Sigmoid colon (tissue), 7 donors: ENCODE measurements around the gene CRYBG3. TPM values are rescaled to one million over a fixed set of nuclear protein-coding genes. Genes with fewer than 3 reads are reported as not detected.

Experiments
- DNase-seq: peaks from one replicate; pipeline ENCODE4 v3.0.0-alpha.2; 2019
- H3K27ac ChIP-seq, 4 donors: fragments of 200-600 bp; sonication (generic); one replicate each; pipeline ENCODE4 v1.5.1; 2016 to 2019; ENCODE audit warnings: mild to moderate bottlenecking in 1 of 4
- H3K27me3 ChIP-seq, 3 donors: fragments of 200-600 bp; sonication (generic); one replicate each; pipeline ENCODE4 v1.5.1; 2019; ENCODE audit warnings: mild to moderate bottlenecking in 1 of 3
- H3K36me3 ChIP-seq, 4 donors: fragments of 200-600 bp; sonication (generic); one replicate each; pipeline ENCODE4 v1.5.1; 2016 to 2019
- H3K4me1 ChIP-seq, 4 donors: fragments of 200-600 bp; sonication (generic); one replicate each; pipeline ENCODE4 v1.5.1; 2017 to 2019
- H3K4me3 ChIP-seq, 4 donors: fragments of 200-600 bp; sonication (generic); one replicate each; pipeline ENCODE4 v1.5.1; 2017 to 2019; ENCODE audit warnings: mild to moderate bottlenecking in 2 of 4, moderate library complexity in 1 of 4
- H3K9me3 ChIP-seq, 4 donors: fragments of 200-600 bp in 3 of 4; sonication (generic) in 3 of 4; one replicate each; pipeline versions ENCODE4 v1.5.1 to v1.6.1; 2013 to 2019
- EP300 ChIP-seq, 4 donors: sonication (generic); formaldehyde crosslinking; IDR thresholded peaks; one replicate each; pipeline ENCODE4 v1.6.1; 2017; ENCODE audit warnings: antibody characterized with exemption in 4 of 4
- POLR2A ChIP-seq, 2 donors: fragments of 450-650 bp; IDR thresholded peaks; one replicate each; pipeline ENCODE4 v1.6.1; 2016; ENCODE audit warnings: antibody characterized with exemption in 2 of 2, mild to moderate bottlenecking in 2 of 2, moderate library complexity in 2 of 2
- POLR2AphosphoS5 ChIP-seq, 4 donors: sonication (generic); formaldehyde crosslinking; IDR thresholded peaks; one replicate each; pipeline ENCODE4 v1.6.1; 2017; ENCODE audit warnings: antibody characterized with exemption in 4 of 4
- WGBS, 2 donors: extraction: QIAGEN DNeasy Blood & Tissue Kit; methylation state at CpG; one replicate each; pipeline ENCODE4 v1.1.7; 2013; 5-methylcytosine and 5-hydroxymethylcytosine counted together
- intact Hi-C: fragments of 100-400 bp; cut with DNase I; formaldehyde crosslinking; loops from one replicate; pipeline ENCODE4 v1.15.1; 2023
- polyA plus RNA-seq, 3 donors: library from polyadenylated mRNA; stranded (reverse); fragments of 200-250 nt; gene quantifications; one replicate each; pipeline ENCODE4 v1.2.3, GENCODE V29; 2013
- total RNA-seq, 4 donors: library from RNA; depleted of rRNA; stranded (reverse); fragments of >200 nt; gene quantifications; one replicate each; pipeline ENCODE4 v1.1.0, GENCODE V29; 2016
- TF ChIP-seq, protein P1 (sequence below), 4 experiments: fragments of 450-650 bp in 3 of 4; fragments of 200-600 bp in 1 of 4; IDR thresholded peaks; one replicate each; pipeline ENCODE4 v1.5.1; 2016 to 2019; ENCODE audit warnings: antibody characterized with exemption in 4 of 4, mild to moderate bottlenecking in 3 of 4, moderate library complexity in 2 of 4
- donor health status: healthy with polysubstance abuse.
- donor health status: Bipolar disorder and iron deficiency.
- donor health status: healthy.

The CRYBG3 gene
- total and polyA plus RNA-seq, 7 donors = 3.0 to 60.2 (median 37.8) TPM

DNA sequence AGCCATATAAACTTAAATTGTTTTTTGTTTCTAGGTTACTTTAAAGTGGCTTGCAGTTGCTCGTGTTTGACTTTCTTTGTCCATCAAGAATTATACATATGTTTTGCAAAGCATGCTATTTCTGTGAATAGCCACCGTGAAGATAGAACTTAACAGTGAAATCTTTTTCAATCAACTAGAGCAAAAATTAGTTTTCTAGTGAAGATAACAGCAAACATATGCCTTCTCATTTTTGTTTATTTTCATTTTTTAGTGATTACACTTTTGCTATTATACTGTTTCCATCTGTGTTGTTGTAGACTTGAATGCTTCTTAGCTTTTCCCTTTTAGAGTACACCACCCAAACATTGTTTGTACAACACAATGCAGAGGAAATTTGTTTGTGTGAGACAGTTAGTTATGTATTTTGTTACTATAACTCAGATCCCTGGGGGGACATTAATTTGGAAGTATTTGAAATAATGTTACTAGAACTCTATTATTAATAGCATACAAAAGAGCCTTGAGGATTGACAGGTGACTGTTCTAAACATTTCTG lies 62.8 kb downstream of the CRYBG3 start:
- peaks cover 0 to 60% (median 2%) of the 10 kb centered on the region in 4 donors for H3K36me3 ChIP-seq
- no peak overlapping the region for H3K4me3 ChIP-seq
- intact Hi-C loops = no loop called here

DNA sequence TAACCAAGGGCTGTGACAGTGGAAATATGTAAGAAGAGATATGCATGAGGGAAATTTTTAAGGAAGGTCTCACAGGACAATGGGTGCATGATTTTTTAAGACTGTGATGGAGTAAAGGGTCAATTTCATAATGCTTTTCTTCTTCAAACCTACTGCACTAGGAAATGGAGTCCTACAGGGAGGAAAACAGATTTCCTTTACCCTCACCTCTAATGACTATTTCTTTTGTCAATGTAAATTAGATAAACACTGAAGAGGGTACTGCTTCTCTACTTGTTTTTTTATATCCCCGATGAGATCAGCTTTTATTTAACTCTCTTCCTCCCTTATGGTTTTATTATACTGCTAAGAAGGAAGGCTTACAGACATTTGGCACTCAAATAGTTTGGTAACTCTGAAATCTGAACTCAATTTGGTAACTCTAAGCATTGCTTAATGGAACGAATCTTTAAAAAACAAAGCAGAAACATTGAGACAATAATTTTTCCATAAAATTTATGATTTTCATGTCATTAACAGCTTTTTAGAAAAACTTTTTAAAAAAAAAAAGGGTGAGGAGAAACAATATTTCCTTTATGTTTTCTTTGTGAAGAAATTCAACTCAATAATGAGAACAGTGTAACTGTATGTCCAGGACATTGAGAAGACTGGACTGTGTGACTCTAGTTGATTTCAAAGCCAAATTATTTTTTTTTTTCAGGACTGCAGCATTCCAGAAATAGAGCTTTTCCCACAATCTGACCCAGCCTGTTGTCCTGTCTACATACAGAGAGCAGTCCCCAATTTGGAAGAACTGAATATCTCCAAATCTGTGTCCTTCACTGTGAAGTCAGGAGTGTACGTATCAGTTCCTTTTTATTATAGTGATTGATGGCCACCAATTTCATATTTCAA lies 64.4 kb downstream of the CRYBG3 start:
- Histone ChIP-seq H3K27ac (peak overlapping the region in 2 of 4 donors; percentile 5 to 10), H3K4me3 (no peak overlapping the region), H3K36me3 (peaks cover 0 to 55% (median 2%) of the 10 kb centered on the region in 4 donors), H3K27me3 (no peaks in the 10 kb centered on the region), H3K9me3 (no peaks in the 10 kb centered on the region), H3K4me1 (peaks cover 0 to 10% (median 3%) of the 10 kb centered on the region in 4 donors)
- intact Hi-C loops = no loop called here
- 68 to 78% methylated on average over 3 of the region's 3 CpGs for WGBS, 2 donors
- TF ChIP-seq, protein P1, sequence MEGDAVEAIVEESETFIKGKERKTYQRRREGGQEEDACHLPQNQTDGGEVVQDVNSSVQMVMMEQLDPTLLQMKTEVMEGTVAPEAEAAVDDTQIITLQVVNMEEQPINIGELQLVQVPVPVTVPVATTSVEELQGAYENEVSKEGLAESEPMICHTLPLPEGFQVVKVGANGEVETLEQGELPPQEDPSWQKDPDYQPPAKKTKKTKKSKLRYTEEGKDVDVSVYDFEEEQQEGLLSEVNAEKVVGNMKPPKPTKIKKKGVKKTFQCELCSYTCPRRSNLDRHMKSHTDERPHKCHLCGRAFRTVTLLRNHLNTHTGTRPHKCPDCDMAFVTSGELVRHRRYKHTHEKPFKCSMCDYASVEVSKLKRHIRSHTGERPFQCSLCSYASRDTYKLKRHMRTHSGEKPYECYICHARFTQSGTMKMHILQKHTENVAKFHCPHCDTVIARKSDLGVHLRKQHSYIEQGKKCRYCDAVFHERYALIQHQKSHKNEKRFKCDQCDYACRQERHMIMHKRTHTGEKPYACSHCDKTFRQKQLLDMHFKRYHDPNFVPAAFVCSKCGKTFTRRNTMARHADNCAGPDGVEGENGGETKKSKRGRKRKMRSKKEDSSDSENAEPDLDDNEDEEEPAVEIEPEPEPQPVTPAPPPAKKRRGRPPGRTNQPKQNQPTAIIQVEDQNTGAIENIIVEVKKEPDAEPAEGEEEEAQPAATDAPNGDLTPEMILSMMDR (IDR thresholded peaks at IDR 0.05) = no peak
- TF ChIP-seq EP300 (IDR thresholded peaks at IDR 0.05) = no peak
- no peak for TF ChIP-seq POLR2A (IDR thresholded peaks at IDR 0.05)
- TF ChIP-seq POLR2AphosphoS5 (IDR thresholded peaks at IDR 0.05) = no peak
- no peak for DNase-seq

More for the DNA sequence above, 62.8 kb downstream of the CRYBG3 start:
- DNase-seq = no peak
- TF ChIP-seq POLR2AphosphoS5 (IDR thresholded peaks at IDR 0.05) = no peak
- TF ChIP-seq, protein P1 (IDR thresholded peaks at IDR 0.05) = no peak
- TF ChIP-seq EP300 (IDR thresholded peaks at IDR 0.05) = no peak
- TF ChIP-seq POLR2A (IDR thresholded peaks at IDR 0.05) = no peak
- peaks cover 0 to 10% (median 3%) of the 10 kb centered on the region in 4 donors for H3K4me1 ChIP-seq
- H3K9me3 ChIP-seq = no peaks in the 10 kb centered on the region
- 81 to 84% methylated on average over 2 of the region's 2 CpGs for WGBS, 2 donors
- no peak overlapping the region for H3K27ac ChIP-seq
- no peaks in the 10 kb centered on the region for H3K27me3 ChIP-seq

DNA sequence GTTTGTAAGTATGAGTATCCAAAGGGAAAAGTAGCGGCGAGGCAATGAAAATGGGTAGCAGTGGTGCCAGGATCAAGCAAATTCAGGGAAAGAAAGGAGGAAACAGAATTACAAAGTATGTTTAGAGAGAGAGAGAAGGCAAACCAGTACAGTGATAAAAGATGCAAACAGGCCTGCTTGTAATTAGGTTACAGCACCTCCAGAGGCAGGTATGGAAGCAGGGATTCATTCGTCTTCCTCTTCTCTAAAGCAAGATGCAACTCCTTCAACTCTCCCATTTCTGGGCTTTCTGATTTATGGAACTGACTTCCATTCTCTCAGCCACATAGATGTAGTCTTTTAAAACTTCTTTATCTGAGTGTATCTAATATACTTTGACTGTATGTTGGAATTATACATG lies 68.0 kb downstream of the CRYBG3 start:
- TF ChIP-seq POLR2AphosphoS5 (IDR thresholded peaks at IDR 0.05) = no peak
- TF ChIP-seq, protein P1 (IDR thresholded peaks at IDR 0.05) = no peak
- TF ChIP-seq POLR2A (IDR thresholded peaks at IDR 0.05) = no peak
- TF ChIP-seq EP300 (IDR thresholded peaks at IDR 0.05) = no peak
- H3K36me3 ChIP-seq = peaks cover 0 to 70% (median 6%) of the 10 kb centered on the region in 4 donors
- no peaks in the 10 kb centered on the region for H3K4me1 ChIP-seq
- 91 to 96% methylated on average over 3 of the region's 3 CpGs for WGBS, 2 donors
- H3K9me3 ChIP-seq = no peaks in the 10 kb centered on the region
- intact Hi-C loops = loop anchor here (10.0 kb wide), 1 partner anchor 135 kb away; no protein-coding TSS in a partner anchor
- DNase-seq = no peak
- no peak overlapping the region for H3K27ac ChIP-seq
- H3K4me3 ChIP-seq = no peak overlapping the region
- H3K27me3 ChIP-seq = no peaks in the 10 kb centered on the region

DNA sequence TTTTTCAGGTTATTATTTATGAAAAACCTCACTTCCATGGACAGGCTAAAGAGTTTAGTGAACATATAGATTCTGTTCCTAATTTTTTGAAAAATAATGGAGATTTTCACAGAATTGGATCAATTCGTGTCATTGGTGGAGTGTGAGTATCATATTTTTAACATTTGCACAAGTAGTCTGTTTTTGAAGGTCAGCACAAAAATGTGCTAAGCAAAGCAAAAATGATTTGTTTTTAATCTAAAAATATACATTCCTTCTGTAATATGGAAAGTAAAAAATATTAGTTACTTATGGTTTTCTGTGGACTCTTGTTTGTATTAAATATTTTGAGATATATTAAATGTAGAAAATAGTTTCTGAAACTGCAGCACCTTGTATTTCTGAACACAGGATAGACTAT lies 71.0 kb downstream of the CRYBG3 start:
- no peaks in the 10 kb centered on the region for H3K27me3 ChIP-seq
- TF ChIP-seq POLR2A (IDR thresholded peaks at IDR 0.05) = no peak
- TF ChIP-seq, protein P1 (IDR thresholded peaks at IDR 0.05) = no peak
- no peak for TF ChIP-seq POLR2AphosphoS5 (IDR thresholded peaks at IDR 0.05)
- no peak for TF ChIP-seq EP300 (IDR thresholded peaks at IDR 0.05)
- intact Hi-C loops = loop anchor here (10.0 kb wide), 1 partner anchor 132 kb away; no protein-coding TSS in a partner anchor
- no peak overlapping the region for H3K4me3 ChIP-seq
- H3K36me3 ChIP-seq = peaks cover 0 to 73% (median 9%) of the 10 kb centered on the region in 4 donors
- no peaks in the 10 kb centered on the region for H3K4me1 ChIP-seq
- DNase-seq = no peak
- 87 to 92% methylated on average over 1 of the region's 1 CpG for WGBS, 2 donors
- H3K9me3 ChIP-seq = no peaks in the 10 kb centered on the region
- H3K27ac ChIP-seq = no peak overlapping the region
